A375 (cell line): ENCODE data around the gene SCD5. TPM values are rescaled to one million over a fixed set of nuclear protein-coding genes. Genes with fewer than 3 reads are reported as not detected.

ENCODE experiments used
- small RNA-seq: library from RNA; depleted of rRNA; stranded (forward); fragments of <200 nt; gene quantifications from one replicate; pipeline ENCODE3, GENCODE V24; 2014
- total RNA-seq: library from RNA; depleted of rRNA; stranded (reverse); fragments of >200 nt; shearing (Covaris generic); gene quantifications from 2 replicates; pipeline ENCODE4 v1.2.3, GENCODE V29; 2014; rRNA removed

The SCD5 gene
- total RNA-seq: 3.0 and 4.3 TPM in 2 replicates

GRCh38 chr4:82798168-82799005, at the start of gene SCD5:
Gene SCD5, minus strand, starts transcription at chr4:82798796. Its CDS starts 259 bp downstream, at chr4:82798537.

Small RNAs within 50 kb of the gene (small RNA-seq; reads per million reads assigned to genes)
- not detected for gene MIR575

Other genes with a start within 250 kb of the SCD5 start
- gene TMEM150C, start 236.8 kb downstream of the SCD5 start, total RNA-seq: 0.04 and 0.08 TPM in 2 replicates
- gene SEC31A, start 92.4 kb upstream of the SCD5 start, total RNA-seq: 96.9 and 101 TPM in 2 replicates
- gene THAP9, start 101.9 kb upstream of the SCD5 start, total RNA-seq: 2.7 and 6.0 TPM in 2 replicates
- 12.0 and 15.2 TPM in 2 replicates for gene LIN54, start 212.0 kb upstream of the SCD5 start, total RNA-seq
- gene COPS4, start 236.4 kb upstream of the SCD5 start, total RNA-seq: 40.0 and 42.7 TPM in 2 replicates